Bronchial epithelial cell (primary cell): ENCODE data around the gene REV3L. TPM values are rescaled to one million over a fixed set of nuclear protein-coding genes. Genes with fewer than 3 reads are reported as not detected.
A peak's percentile ranks its signal among the peaks of the same experiment; 100 is the strongest.

Source experiments
- DNase-seq: peaks from one replicate; pipeline ENCODE4 v3.0.0-alpha.2; 2010; ENCODE audit warnings: low read depth
- FAIRE-seq: peaks from 2 replicates; lab custom pipeline; 2011; peaks lifted over from hg19 to GRCh38; lab: Jason Lieb, UNC
- H3K27me3 ChIP-seq: 2 replicates; pipeline ENCODE4 v1.5.1; 2011; ENCODE audit warnings: low read length; ENCODE audit not compliant: control insufficient read depth, insufficient read depth
- H3K36me3 ChIP-seq: 2 replicates; pipeline ENCODE4 v1.5.1; 2011; ENCODE audit warnings: low read length; ENCODE audit not compliant: control insufficient read depth, insufficient read depth
- H3K4me3 ChIP-seq: 2 replicates; pipeline ENCODE4 v1.5.1; 2011; ENCODE audit warnings: mild to moderate bottlenecking, low read depth, low read length, control low read depth
- total RNA-seq: library from RNA; depleted of rRNA; stranded (reverse); fragments of >200 nt; gene quantifications from 2 replicates; pipeline ENCODE4 v1.2.1, GENCODE V29; 2014
- TF ChIP-seq, protein P1 (sequence below): IDR thresholded peaks from 2 replicates; pipeline ENCODE4 v1.5.1; 2011; ENCODE audit warnings: mild to moderate bottlenecking, moderate library complexity, low read length, control low read depth, inconsistent platforms; ENCODE audit not compliant: insufficient read depth, severe bottlenecking

Gene REV3L
- total RNA-seq, 1 donor from 2014 or later = 8.4 TPM

DNA sequence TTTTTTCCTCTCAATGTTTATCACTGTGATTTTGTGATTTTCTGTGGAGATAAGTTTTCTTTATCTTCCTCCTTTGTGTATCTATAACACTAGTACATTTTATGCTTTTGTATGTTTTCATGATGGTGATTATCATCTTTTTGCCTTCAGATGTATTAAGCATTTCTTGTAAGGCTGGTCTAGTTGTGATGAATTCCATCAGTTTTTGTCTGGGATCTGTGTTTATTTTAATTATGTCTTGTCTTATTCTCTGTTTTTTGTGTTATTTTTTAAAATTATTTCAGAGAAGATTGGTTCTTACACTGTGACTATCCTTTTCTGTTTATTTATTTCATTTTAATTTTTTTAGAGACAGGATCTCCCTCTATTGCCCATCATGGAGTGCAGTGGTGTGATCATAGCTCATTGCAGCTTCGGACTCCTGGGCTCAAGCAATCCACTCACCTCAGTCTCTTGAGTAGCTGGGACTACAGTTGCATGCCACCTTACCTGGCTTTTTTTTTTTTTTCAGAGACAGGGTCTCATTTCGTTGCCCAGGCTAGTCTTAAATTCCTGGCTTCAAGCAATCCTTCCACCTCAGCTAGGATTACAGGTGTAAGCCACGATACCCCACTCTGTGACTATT is 208.3 kb downstream of the REV3L start:
- Histone ChIP-seq H3K27me3 (no peaks in the 10 kb centered on the region), H3K36me3 (no peaks in the 10 kb centered on the region), H3K4me3 (no peak overlapping the region)
- no peak for FAIRE-seq
- no peak for DNase-seq
- TF ChIP-seq, protein P1, sequence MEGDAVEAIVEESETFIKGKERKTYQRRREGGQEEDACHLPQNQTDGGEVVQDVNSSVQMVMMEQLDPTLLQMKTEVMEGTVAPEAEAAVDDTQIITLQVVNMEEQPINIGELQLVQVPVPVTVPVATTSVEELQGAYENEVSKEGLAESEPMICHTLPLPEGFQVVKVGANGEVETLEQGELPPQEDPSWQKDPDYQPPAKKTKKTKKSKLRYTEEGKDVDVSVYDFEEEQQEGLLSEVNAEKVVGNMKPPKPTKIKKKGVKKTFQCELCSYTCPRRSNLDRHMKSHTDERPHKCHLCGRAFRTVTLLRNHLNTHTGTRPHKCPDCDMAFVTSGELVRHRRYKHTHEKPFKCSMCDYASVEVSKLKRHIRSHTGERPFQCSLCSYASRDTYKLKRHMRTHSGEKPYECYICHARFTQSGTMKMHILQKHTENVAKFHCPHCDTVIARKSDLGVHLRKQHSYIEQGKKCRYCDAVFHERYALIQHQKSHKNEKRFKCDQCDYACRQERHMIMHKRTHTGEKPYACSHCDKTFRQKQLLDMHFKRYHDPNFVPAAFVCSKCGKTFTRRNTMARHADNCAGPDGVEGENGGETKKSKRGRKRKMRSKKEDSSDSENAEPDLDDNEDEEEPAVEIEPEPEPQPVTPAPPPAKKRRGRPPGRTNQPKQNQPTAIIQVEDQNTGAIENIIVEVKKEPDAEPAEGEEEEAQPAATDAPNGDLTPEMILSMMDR = no peak

DNA sequence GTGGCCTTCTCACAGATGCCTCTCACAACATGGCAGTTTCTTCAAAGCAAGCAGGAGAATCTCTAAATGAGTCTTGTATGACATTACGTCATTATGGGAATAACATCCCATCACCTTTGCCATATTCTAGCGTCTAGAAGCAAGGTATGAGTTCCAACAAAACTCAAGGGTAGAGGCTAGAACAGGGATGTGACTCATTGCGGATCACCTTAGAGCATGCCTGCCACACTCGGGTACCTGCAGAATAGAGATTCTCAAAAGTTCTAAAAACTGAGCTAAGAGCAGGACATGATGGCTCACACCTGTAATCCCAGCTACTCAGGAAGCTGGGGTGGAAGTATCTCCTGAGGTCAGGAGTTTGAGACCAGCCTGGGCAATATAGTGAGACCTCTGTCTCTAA is 212.9 kb downstream of the REV3L start:
- no peak overlapping the region for H3K4me3 ChIP-seq
- DNase-seq = no peak
- TF ChIP-seq, protein P1 = no peak
- FAIRE-seq = no peak
- no peaks in the 10 kb centered on the region for H3K27me3 ChIP-seq
- peaks cover 1% of the 10 kb centered on the region for H3K36me3 ChIP-seq

DNA sequence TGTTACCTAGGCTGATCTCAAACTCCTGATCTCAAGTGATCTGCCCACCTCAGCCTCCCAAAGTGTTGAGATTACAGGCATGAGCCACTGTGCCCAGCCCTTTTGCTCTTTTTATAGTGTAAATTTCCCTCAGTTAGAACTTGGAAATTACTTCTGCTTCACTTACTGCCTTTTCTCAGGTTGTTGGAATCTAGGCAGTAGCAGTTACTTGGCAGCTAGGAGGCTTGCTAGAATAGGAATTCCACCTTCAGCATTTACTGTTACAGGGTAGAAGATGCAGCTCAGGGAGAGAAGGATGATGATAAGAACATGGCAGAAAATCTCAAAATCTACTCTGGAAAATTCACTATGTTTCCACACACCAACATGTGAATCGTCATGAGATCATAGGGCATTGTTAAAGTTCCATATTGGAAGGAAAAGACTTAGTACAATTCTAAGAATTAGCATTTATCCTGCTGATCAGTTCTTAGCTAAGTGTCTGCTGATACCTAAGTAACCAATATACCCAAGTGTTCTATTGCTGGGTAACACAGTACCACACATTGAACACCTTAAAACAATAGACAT is 213.5 kb downstream of the REV3L start:
- DNase-seq = peak; percentile 44
- TF ChIP-seq, protein P1 = no peak
- H3K4me3 ChIP-seq = no peak overlapping the region
- H3K36me3 ChIP-seq = peaks cover 1% of the 10 kb centered on the region
- H3K27me3 ChIP-seq = no peaks in the 10 kb centered on the region
- no peak for FAIRE-seq

DNA sequence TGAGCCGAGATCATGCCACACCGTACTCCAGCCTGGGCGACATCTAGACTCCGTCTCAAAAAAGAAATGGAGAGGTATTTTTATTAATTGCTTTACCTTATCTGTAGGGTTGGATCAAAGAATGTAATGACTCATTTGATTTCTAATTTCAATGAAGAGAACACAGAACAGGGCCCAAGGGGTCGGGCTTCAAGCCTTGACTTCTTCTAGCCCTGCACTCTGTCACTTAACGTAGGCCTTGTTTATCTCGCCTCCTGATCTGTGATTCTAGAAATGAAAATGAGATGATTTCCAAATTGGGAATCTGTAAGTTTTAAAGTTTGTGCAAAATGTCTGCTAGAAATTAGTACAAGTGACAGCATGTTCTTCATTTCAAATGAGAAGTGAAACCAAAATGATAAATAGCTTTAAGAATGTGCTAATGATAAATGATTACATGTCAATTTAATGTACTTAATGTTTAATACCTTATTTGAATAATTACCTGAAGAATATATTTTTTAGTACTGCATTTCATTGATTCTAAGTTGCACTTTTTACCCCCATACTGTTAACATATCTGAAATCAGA is 215.2 kb downstream of the REV3L start:
- DNase-seq = no peak
- Histone ChIP-seq H3K4me3 (no peak overlapping the region), H3K36me3 (peaks cover 2% of the 10 kb centered on the region), H3K27me3 (no peaks in the 10 kb centered on the region)
- TF ChIP-seq, protein P1 = no peak
- no peak for FAIRE-seq

DNA sequence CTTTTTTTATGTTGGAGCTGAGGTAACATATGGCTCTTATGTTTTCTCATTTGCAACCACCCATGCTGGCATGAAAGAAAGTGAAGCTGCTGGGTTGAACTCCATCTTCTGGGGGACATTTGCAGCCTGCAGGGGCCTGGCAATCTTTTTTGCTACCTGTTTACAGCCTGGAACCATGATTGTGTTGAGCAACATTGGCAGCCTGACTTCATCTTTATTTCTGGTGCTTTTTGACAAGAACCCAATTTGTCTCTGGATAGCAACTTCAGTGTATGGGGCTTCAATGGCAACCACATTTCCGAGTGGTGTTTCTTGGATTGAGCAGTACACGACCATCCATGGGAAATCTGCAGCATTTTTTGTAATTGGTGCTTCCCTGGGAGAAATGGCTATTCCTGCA is 216.7 kb downstream of the REV3L start:
- DNase-seq = no peak
- H3K4me3 ChIP-seq = no peak overlapping the region
- no peaks in the 10 kb centered on the region for H3K27me3 ChIP-seq
- H3K36me3 ChIP-seq = peaks cover 2% of the 10 kb centered on the region
- TF ChIP-seq, protein P1 = no peak
- FAIRE-seq = no peak
